HCT116 (cell line): ENCODE data around the gene FAM131B. TPM values are rescaled to one million over a fixed set of nuclear protein-coding genes. Genes with fewer than 3 reads are reported as not detected.

Experiments used
- ATAC-seq: fragments of 200-7000 bp; cut with Tn5 transposase; 2 replicates; pipeline ENCODE4 v1.9.1; 2020; ENCODE audit warnings: mild to moderate bottlenecking, moderate library complexity
- BruUV-seq: library from RNA; stranded (reverse); fragments of 400-500 nt; replicated peaks from 2 replicates; lab custom pipeline; 2021; lab: Mats Ljungman, UMichigan
- CTCF ChIA-PET: fragments of 300-600 bp; sonication (Branson Sonifier 250); formaldehyde crosslinking; loops from one replicate; lab custom pipeline; 2021; ENCODE audit warnings: antibody characterized with exemption; lab: Charles Lee
- POLR2A ChIA-PET: fragments of 300-600, 350-600 bp; sonication (Branson Sonifier 250); formaldehyde crosslinking; loops from one replicate; lab custom pipeline; 2021; ENCODE audit warnings: antibody characterized with exemption; lab: Charles Lee
- RAD21 ChIA-PET, 2 experiments: fragments of 300-600 bp; sonication (Branson Sonifier 250); formaldehyde crosslinking; loops; one replicate each; lab custom pipeline; 2023; ENCODE audit warnings: low total read pairs in 2 of 2; ENCODE audit not compliant: uncharacterized antibody in 2 of 2, unreplicated experiment in 2 of 2, low non-redundant PET in 1 of 2; lab: Charles Lee
- DNase-seq: peaks from one replicate; pipeline ENCODE4 v3.0.0-alpha.2; 2010; ENCODE audit warnings: low read depth, low spot score
- H2AFZ ChIP-seq: fragments of 200-600 bp; shearing (Covaris generic), sonication (generic); 2 replicates; pipeline ENCODE4 v1.6.1; 2017; ENCODE audit warnings: low read depth, mixed run types, mixed read lengths, antibody characterized with exemption, low read length; ENCODE audit not compliant: poor library complexity, severe bottlenecking
- H3K27ac ChIP-seq: 2 replicates; pipeline ENCODE4 v1.5.1; 2012; ENCODE audit warnings: low read depth, low read length
- H3K27me3 ChIP-seq: fragments of 200-600 bp; sonication (generic); 2 replicates; pipeline ENCODE4 v1.6.1; 2016; ENCODE audit warnings: mixed run types, low read length, mixed read lengths; ENCODE audit not compliant: insufficient read depth
- H3K36me3 ChIP-seq, 2 experiments: fragments of 200-500 bp in 1 of 2; fragments of 200-600 bp in 1 of 2; sonication (Bioruptor generic) in 1 of 2; sonication (generic) in 1 of 2; 2 replicates each; pipeline versions ENCODE4 v1.5.1 to v1.6.1; 2014 to 2016; ENCODE audit warnings: low read length in 2 of 2, inconsistent platforms in 1 of 2, mixed read lengths in 1 of 2, mixed run types in 1 of 2; ENCODE audit not compliant: insufficient read depth in 2 of 2, control insufficient read depth in 1 of 2
- H3K4me1 ChIP-seq, 2 experiments: fragments of 200-600 bp in 1 of 2; sonication (generic) in 1 of 2; 2 replicates each; pipeline versions ENCODE4 v1.5.1 to v1.6.1; 2012 to 2017; ENCODE audit warnings: low read length in 2 of 2, inconsistent platforms in 1 of 2, mild to moderate bottlenecking in 1 of 2, mixed read lengths in 1 of 2, mixed run types in 1 of 2, moderate library complexity in 1 of 2; ENCODE audit not compliant: insufficient read depth in 2 of 2, control insufficient read depth in 1 of 2
- H3K4me2 ChIP-seq: fragments of 200-600 bp; sonication (generic); 2 replicates; pipeline ENCODE4 v1.6.1; 2017; ENCODE audit warnings: mixed run types, low read length, mixed read lengths
- H3K4me3 ChIP-seq, 2 experiments: fragments of 200-600 bp in 1 of 2; sonication (generic) in 1 of 2; replicated peaks in 1 of 2; 2 replicates each; pipeline ENCODE4 v1.5.1; 2011 to 2016; ENCODE audit warnings: low read length in 2 of 2, control low read depth in 1 of 2, low read depth in 1 of 2, mild to moderate bottlenecking in 1 of 2, mixed read lengths in 1 of 2, mixed run types in 1 of 2
- H3K79me2 ChIP-seq: fragments of 200-600 bp; sonication (generic); 2 replicates; pipeline ENCODE4 v1.6.1; 2017; ENCODE audit warnings: mild to moderate bottlenecking, mixed run types, low read length, moderate library complexity, mixed read lengths; ENCODE audit not compliant: insufficient read depth
- H3K9ac ChIP-seq: fragments of 200-600 bp; sonication (generic); 2 replicates; pipeline ENCODE4 v1.6.1; 2016; ENCODE audit warnings: low read length, mixed read lengths
- H3K9me2 ChIP-seq: fragments of 200-600 bp; sonication (generic), shearing (Covaris generic); 2 replicates; pipeline ENCODE4 v1.6.1; 2017; ENCODE audit warnings: mixed run types, mild to moderate bottlenecking, moderate library complexity; ENCODE audit not compliant: insufficient read depth
- H3K9me3 ChIP-seq, 2 experiments: fragments of 200-500 bp in 1 of 2; fragments of 200-600 bp in 1 of 2; sonication (Bioruptor generic) in 1 of 2; sonication (generic) in 1 of 2; 2 replicates each; pipeline ENCODE4 v1.6.1; 2014 to 2017; ENCODE audit warnings: low read length in 2 of 2, mixed read lengths in 2 of 2, inconsistent platforms in 1 of 2, low read depth in 1 of 2, mild to moderate bottlenecking in 1 of 2, mixed run types in 1 of 2, moderate library complexity in 1 of 2; ENCODE audit not compliant: control insufficient read depth in 1 of 2, insufficient read depth in 1 of 2
- H4K20me1 ChIP-seq: fragments of 200-600 bp; sonication (generic), shearing (Covaris generic); 2 replicates; pipeline ENCODE4 v1.6.1; 2017; ENCODE audit warnings: mixed run types, mild to moderate bottlenecking, moderate library complexity; ENCODE audit not compliant: insufficient read depth
- CBX3 ChIP-seq: IDR thresholded peaks from 2 replicates; pipeline ENCODE4 v1.6.1; 2012; ENCODE audit warnings: low read depth
- CEBPB ChIP-seq: IDR thresholded peaks from 2 replicates; pipeline ENCODE4 v1.6.1; 2012; ENCODE audit warnings: low read depth
- EGR1 ChIP-seq: IDR thresholded peaks from 2 replicates; pipeline ENCODE4 v1.6.1; 2012; ENCODE audit warnings: low read depth
- ELF1 ChIP-seq: IDR thresholded peaks from 2 replicates; pipeline ENCODE4 v1.6.1; 2012; ENCODE audit warnings: low read depth, borderline replicate concordance
- EZH2phosphoT487 ChIP-seq: fragments of 200-600 bp; IDR thresholded peaks from 2 replicates; pipeline ENCODE4 v1.6.1; 2018; ENCODE audit warnings: antibody characterized with exemption, borderline replicate concordance
- FOSL1 ChIP-seq: IDR thresholded peaks from 2 replicates; pipeline ENCODE4 v1.6.1; 2012; ENCODE audit warnings: low read depth
- JUND ChIP-seq: IDR thresholded peaks from 2 replicates; pipeline ENCODE4 v1.6.1; 2012
- RAD21 ChIP-seq: IDR thresholded peaks from 2 replicates; pipeline ENCODE4 v1.6.1; 2012; ENCODE audit warnings: low read depth, mild to moderate bottlenecking
- SIN3A ChIP-seq: IDR thresholded peaks from 2 replicates; pipeline ENCODE4 v1.6.1; 2012; ENCODE audit warnings: low read depth
- SP1 ChIP-seq: IDR thresholded peaks from 2 replicates; pipeline ENCODE4 v1.6.1; 2012; ENCODE audit warnings: low read depth
- TCF7L2 ChIP-seq: IDR thresholded peaks from 2 replicates; pipeline ENCODE4 v1.7.0; 2011; ENCODE audit warnings: borderline replicate concordance, inconsistent platforms; ENCODE audit not compliant: insufficient read depth, insufficient read length; ENCODE audit errors: extremely low read depth
- YY1 ChIP-seq: IDR thresholded peaks from 2 replicates; pipeline ENCODE4 v1.6.1; 2011; ENCODE audit warnings: low read length, low read depth, moderate library complexity, mild to moderate bottlenecking; ENCODE audit not compliant: insufficient replicate concordance; ENCODE audit errors: extremely low read depth
- ZBTB33 ChIP-seq: IDR thresholded peaks from 2 replicates; pipeline ENCODE4 v1.6.1; 2011; ENCODE audit warnings: mild to moderate bottlenecking, low read length, moderate library complexity; ENCODE audit not compliant: insufficient replicate concordance; ENCODE audit errors: extremely low read depth
- ZFX ChIP-seq: fragments of 450-650 bp; IDR thresholded peaks from 2 replicates; pipeline ENCODE4 v1.6.1; 2017
- ZNF274 ChIP-seq: fragments of 200-500 bp; sonication (Bioruptor generic); IDR thresholded peaks from 2 replicates; pipeline ENCODE4 v1.6.1; 2014; ENCODE audit warnings: mild to moderate bottlenecking, low read depth, low read length, inconsistent platforms
- intact Hi-C: fragments of 100-400 bp; cut with micrococcal nuclease; formaldehyde crosslinking; loops from 2 replicates; pipeline ENCODE4 v1.10.0; 2022
- total RNA-seq: library from RNA; stranded (reverse); gene quantifications from one replicate; pipeline ENCODE4 v1.2.1, GENCODE V29; 2021; ENCODE audit not compliant: unreplicated experiment
- TF ChIP-seq, protein P1 (sequence below): IDR thresholded peaks from 2 replicates; pipeline ENCODE4 v1.6.1; 2012
- TF ChIP-seq, protein P2 (sequence below): IDR thresholded peaks from 2 replicates; pipeline ENCODE4 v1.6.1; 2012; ENCODE audit warnings: low read depth

FAM131B gene
- total RNA-seq, 1 experiment from 2014 or later, result 0.20 TPM

DNA sequence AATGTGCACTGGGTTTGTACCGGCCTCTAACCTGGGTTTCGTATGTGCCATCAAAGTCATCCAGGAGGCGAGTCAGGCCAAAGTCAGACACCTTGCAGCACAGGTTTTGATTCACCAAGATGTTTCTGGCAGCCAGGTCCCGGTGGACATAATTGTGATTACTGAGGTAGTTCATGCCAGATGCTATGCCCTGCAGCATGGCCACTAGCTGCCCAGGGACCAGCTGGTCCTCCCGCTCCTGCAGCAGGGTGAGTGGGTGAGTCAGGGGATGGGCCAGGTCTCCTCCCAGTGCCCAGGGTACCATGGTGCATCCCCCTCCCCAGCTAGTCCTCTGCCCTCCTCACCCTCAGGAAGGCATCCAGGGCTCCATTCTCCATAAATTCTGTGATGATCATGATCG, 32.3 kb upstream of the FAM131B start:
- H3K27ac ChIP-seq, result no peak overlapping the region
- no peak overlapping the region for H3K4me2 ChIP-seq
- no peaks in the 10 kb centered on the region for H3K27me3 ChIP-seq
- H4K20me1 ChIP-seq, result no peaks in the 10 kb centered on the region
- H3K9ac ChIP-seq, result no peak overlapping the region
- no peaks in the 10 kb centered on the region for H3K79me2 ChIP-seq
- ChIA-PET RAD21 (no interaction called here), CTCF (no interaction called here), POLR2A (no interaction called here)
- TF ChIP-seq TCF7L2 (no peak), EGR1 (no peak), SP1 (no peak), ZNF274 (no peak), JUND (no peak), ZBTB33 (no peak)
- H3K36me3 ChIP-seq, result peaks cover 11 to 15% of the 10 kb centered on the region in 2 experiments; a peak in 3 of 4 replicates
- intact Hi-C loops, result no loop called here
- H3K4me1 ChIP-seq, result no peaks in the 10 kb centered on the region
- H3K4me3 ChIP-seq, result no peak overlapping the region
- DNase-seq (no peak), ATAC-seq (no peak)
- H2AFZ ChIP-seq, result no peak overlapping the region
- no TSS peak for BruUV-seq
- no peaks in the 10 kb centered on the region for H3K9me3 ChIP-seq
- no peaks in the 10 kb centered on the region for H3K9me2 ChIP-seq

DNA sequence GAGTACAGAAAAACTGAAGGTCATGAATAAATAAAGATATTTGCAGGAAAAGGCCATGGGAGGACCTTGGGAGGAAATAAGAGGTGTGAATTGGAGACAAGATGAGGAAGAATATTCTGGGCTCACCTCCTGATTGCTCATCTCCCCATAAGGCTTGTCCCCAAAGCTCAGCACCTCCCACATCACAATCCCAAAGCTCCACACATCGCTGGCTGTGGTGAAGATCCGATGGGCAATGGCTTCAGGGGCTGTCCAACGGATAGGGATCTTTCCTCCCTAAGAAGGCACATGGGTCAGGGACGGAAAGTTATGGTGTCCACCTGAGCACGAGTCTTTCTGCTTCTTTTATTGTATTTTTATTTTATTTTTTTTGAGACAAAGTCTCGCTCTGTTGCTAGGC, 31.6 kb upstream of the FAM131B start:
- H3K4me2 ChIP-seq, result no peak overlapping the region
- RAD21 ChIA-PET, result no interaction called here
- H3K4me1 ChIP-seq, result no peaks in the 10 kb centered on the region
- no peak for ATAC-seq
- H3K27ac ChIP-seq, result no peak overlapping the region
- no TSS peak for BruUV-seq
- no peak for DNase-seq
- H3K36me3 ChIP-seq, result peaks cover 15 to 22% of the 10 kb centered on the region in 2 experiments; a peak in 3 of 4 replicates
- H3K4me3 ChIP-seq, result no peak overlapping the region
- H3K9me3 ChIP-seq, result no peaks in the 10 kb centered on the region
- no peak overlapping the region for H2AFZ ChIP-seq
- H3K79me2 ChIP-seq, result peaks cover 4% of the 10 kb centered on the region; the same call in 1 of the 2 replicates
- CTCF ChIA-PET, result no interaction called here
- H3K27me3 ChIP-seq, result no peaks in the 10 kb centered on the region
- H4K20me1 ChIP-seq, result no peaks in the 10 kb centered on the region
- no peaks in the 10 kb centered on the region for H3K9me2 ChIP-seq
- POLR2A ChIA-PET, result no interaction called here
- intact Hi-C loops, result no loop called here
- H3K9ac ChIP-seq, result no peak overlapping the region
- no peak for TF ChIP-seq SIN3A
- TF ChIP-seq EZH2phosphoT487, result no peak
- no peak for TF ChIP-seq FOSL1
- TF ChIP-seq CEBPB, result no peak
- no peak for TF ChIP-seq ZFX
- no peak for TF ChIP-seq RAD21
- TF ChIP-seq EGR1, result no peak
- TF ChIP-seq YY1, result no peak
- TF ChIP-seq CBX3, result no peak
- no peak for TF ChIP-seq ELF1
- TF ChIP-seq, protein P1, sequence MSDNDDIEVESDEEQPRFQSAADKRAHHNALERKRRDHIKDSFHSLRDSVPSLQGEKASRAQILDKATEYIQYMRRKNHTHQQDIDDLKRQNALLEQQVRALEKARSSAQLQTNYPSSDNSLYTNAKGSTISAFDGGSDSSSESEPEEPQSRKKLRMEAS, result no peak
- TF ChIP-seq, protein P2, sequence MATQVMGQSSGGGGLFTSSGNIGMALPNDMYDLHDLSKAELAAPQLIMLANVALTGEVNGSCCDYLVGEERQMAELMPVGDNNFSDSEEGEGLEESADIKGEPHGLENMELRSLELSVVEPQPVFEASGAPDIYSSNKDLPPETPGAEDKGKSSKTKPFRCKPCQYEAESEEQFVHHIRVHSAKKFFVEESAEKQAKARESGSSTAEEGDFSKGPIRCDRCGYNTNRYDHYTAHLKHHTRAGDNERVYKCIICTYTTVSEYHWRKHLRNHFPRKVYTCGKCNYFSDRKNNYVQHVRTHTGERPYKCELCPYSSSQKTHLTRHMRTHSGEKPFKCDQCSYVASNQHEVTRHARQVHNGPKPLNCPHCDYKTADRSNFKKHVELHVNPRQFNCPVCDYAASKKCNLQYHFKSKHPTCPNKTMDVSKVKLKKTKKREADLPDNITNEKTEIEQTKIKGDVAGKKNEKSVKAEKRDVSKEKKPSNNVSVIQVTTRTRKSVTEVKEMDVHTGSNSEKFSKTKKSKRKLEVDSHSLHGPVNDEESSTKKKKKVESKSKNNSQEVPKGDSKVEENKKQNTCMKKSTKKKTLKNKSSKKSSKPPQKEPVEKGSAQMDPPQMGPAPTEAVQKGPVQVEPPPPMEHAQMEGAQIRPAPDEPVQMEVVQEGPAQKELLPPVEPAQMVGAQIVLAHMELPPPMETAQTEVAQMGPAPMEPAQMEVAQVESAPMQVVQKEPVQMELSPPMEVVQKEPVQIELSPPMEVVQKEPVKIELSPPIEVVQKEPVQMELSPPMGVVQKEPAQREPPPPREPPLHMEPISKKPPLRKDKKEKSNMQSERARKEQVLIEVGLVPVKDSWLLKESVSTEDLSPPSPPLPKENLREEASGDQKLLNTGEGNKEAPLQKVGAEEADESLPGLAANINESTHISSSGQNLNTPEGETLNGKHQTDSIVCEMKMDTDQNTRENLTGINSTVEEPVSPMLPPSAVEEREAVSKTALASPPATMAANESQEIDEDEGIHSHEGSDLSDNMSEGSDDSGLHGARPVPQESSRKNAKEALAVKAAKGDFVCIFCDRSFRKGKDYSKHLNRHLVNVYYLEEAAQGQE, result no peak
- TF ChIP-seq JUND, result no peak
- no peak for TF ChIP-seq ZNF274
